IPS-15b (cell line): ENCODE results near the gene PGM3.

ENCODE experiments used
- H3K27me3 ChIP-seq: one replicate; pipeline ENCODE4 v1.6.1; 2013; ENCODE audit warnings: low read length; ENCODE audit not compliant: control insufficient read depth, insufficient read depth
- H3K36me3 ChIP-seq: one replicate; pipeline ENCODE4 v1.6.1; 2013; ENCODE audit warnings: low read length; ENCODE audit not compliant: control insufficient read depth, insufficient read depth
- H3K4me1 ChIP-seq: one replicate; pipeline ENCODE4 v1.6.1; 2013; ENCODE audit warnings: mild to moderate bottlenecking, low read length; ENCODE audit not compliant: control insufficient read depth, insufficient read depth
- H3K4me3 ChIP-seq: one replicate; pipeline ENCODE4 v1.5.1; 2013; ENCODE audit warnings: low read depth, low read length
- H3K9ac ChIP-seq: one replicate; pipeline ENCODE4 v1.6.1; 2013; ENCODE audit warnings: low read depth, mild to moderate bottlenecking, low read length
- H3K9me3 ChIP-seq: one replicate; pipeline ENCODE4 v1.6.1; 2013; ENCODE audit warnings: mild to moderate bottlenecking, low read length; ENCODE audit not compliant: control insufficient read depth, insufficient read depth

The PGM3 gene

DNA sequence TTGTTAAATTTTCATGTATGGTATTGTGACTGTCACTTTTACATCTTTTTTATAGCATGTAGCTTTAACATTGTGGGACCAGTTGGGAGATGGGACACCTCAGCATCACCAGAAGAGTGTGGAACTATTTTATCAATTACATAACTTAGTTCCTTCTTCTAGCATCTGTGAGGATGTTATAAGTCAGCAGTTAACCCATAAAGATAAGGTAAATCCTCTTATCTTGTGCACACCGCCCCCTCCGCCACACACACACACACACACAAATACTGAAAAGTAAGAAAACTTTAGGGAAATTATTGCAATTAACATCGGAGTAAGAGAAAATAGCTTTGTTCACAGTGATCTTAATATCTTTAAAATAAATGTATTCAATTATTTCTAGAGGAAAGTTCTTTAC lies 60.9 kb downstream of the PGM3 start:
- H3K9me3 ChIP-seq = no peaks in the 10 kb centered on the region
- H3K36me3 ChIP-seq = peaks cover under 1% of the 10 kb centered on the region
- no peak overlapping the region for H3K4me3 ChIP-seq
- peaks cover 2% of the 10 kb centered on the region for H3K4me1 ChIP-seq
- no peak overlapping the region for H3K9ac ChIP-seq
- no peaks in the 10 kb centered on the region for H3K27me3 ChIP-seq

DNA sequence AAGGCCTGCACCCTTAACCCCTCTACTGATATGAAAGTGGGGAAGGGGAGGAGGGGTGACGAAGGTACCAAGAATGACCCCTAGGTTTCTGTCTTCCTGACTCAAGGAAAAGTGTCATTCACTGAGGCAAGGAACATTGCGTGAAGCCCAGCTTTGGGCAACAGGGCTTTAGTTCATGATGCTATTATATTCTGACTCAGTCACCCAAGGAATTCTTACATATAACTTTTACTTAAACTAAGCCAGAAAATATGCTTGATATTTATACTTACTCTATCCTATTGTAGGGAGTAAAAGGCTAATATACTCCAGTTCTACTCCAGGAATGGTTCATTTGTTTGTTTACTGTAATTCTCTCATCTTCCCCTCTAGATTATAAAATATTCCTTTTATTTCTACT lies 65.1 kb downstream of the PGM3 start:
- Histone ChIP-seq H3K27me3 (no peaks in the 10 kb centered on the region), H3K4me3 (no peak overlapping the region), H3K4me1 (peaks cover 11% of the 10 kb centered on the region), H3K9me3 (no peaks in the 10 kb centered on the region), H3K36me3 (peaks cover 3% of the 10 kb centered on the region), H3K9ac (no peak overlapping the region)

- Histone ChIP-seq H3K4me1 (peaks cover 11% of the 10 kb centered on the region), H3K36me3 (peaks cover 3% of the 10 kb centered on the region), H3K4me3 (no peak overlapping the region), H3K9ac (no peak overlapping the region), H3K27me3 (no peaks in the 10 kb centered on the region), H3K9me3 (no peaks in the 10 kb centered on the region)
Observed at GRCh38 chr6:83127258-83127657, 65.8 kb downstream of the PGM3 start.

- Histone ChIP-seq H3K9ac (no peak overlapping the region), H3K4me3 (no peak overlapping the region), H3K4me1 (peaks cover 11% of the 10 kb centered on the region), H3K27me3 (no peaks in the 10 kb centered on the region), H3K9me3 (no peaks in the 10 kb centered on the region), H3K36me3 (peaks cover 3% of the 10 kb centered on the region)
Observed at GRCh38 chr6:83126807-83127206, 66.3 kb downstream of the PGM3 start.

DNA sequence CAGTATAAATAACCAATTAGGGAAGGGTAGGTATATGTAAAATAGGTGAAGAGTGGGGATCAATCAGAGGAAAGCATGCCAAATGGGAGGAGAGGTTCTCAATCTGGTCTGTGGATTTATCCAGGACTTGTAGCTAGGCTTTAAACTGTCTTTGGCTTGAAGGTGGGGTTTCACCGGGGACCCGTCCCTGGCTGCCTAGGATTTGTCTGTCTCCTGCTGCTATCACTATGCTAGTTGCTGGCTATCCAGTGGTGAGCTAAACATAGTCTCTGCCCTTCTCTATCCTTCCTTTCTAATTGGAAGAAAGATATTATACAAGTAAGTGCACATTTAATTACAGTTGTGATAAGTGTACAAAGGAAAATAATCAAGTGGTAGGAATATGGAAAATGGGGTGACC lies 66.8 kb downstream of the PGM3 start:
- Histone ChIP-seq H3K36me3 (peaks cover 3% of the 10 kb centered on the region), H3K27me3 (no peaks in the 10 kb centered on the region), H3K9ac (no peak overlapping the region), H3K4me3 (no peak overlapping the region), H3K4me1 (peaks cover 11% of the 10 kb centered on the region), H3K9me3 (no peaks in the 10 kb centered on the region)

DNA sequence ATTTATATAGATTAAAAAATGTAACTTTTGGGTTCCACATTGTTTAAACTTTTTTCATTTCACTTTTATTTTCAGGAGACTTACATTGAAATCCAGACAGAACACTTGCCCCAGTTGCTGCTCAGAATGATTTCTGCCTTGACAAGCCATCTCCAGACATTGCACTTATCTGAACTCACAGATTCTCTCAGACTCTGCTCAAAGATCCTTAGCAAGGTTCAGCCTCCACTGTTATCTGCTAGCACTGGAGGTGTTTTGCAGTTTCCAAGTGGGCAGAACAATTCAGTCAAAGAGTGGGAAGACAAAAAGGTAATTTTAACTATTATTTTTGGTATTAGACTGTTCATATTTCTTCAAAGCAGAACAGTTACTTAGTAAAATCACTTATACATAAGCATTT lies 67.6 kb downstream of the PGM3 start:
- H3K9me3 ChIP-seq = no peaks in the 10 kb centered on the region
- H3K9ac ChIP-seq = no peak overlapping the region
- H3K36me3 ChIP-seq = peaks cover 3% of the 10 kb centered on the region
- H3K4me1 ChIP-seq = peaks cover 11% of the 10 kb centered on the region
- H3K27me3 ChIP-seq = no peaks in the 10 kb centered on the region
- no peak overlapping the region for H3K4me3 ChIP-seq

DNA sequence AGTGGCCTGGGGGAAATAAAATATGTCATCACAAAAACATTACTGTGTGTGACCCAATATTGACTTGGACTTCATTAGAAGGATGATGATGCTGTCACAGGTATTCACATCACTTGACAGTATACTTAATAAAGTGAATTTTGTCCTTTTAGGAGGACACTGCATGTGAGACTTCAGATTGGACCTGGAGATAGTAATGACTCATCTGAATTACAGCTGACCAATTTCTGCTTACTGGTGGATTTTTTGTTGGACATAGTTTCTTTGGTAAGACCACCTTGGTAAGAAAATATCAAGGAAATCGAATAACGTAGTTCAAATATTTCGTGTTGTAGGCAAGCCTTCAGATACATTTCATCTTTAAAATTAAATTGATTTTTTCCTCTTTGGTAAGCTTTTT lies 68.5 kb downstream of the PGM3 start:
- Histone ChIP-seq H3K27me3 (no peaks in the 10 kb centered on the region), H3K4me3 (no peak overlapping the region), H3K36me3 (peaks cover 3% of the 10 kb centered on the region), H3K9ac (no peak overlapping the region), H3K9me3 (no peaks in the 10 kb centered on the region), H3K4me1 (peaks cover 11% of the 10 kb centered on the region)

GRCh38 chr6:83119742-83120300 lies 73.2 kb downstream of the PGM3 start:
- no peak overlapping the region for H3K9ac ChIP-seq
- H3K27me3 ChIP-seq = no peaks in the 10 kb centered on the region
- no peaks in the 10 kb centered on the region for H3K4me1 ChIP-seq
- no peaks in the 10 kb centered on the region for H3K9me3 ChIP-seq
- H3K4me3 ChIP-seq = no peak overlapping the region
- H3K36me3 ChIP-seq = no peaks in the 10 kb centered on the region

DNA sequence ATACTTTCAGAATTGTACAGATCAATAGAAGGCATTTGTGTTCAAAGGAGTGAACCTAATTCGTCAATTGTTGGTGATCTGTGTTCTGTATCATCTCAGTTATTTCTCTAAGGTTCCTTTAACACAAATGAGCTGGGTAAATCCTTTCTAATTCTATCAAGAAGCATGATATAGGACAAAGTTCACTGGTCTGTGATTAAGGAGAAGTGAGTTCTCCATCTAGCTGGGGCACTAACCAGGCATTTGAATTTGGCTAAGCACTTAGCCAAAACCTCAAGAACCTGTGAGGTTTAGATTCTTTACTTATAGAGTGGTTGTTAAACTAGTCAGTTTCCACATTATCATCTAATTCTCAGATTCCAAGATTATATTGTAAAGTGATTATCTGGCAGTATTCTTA lies 75.3 kb downstream of the PGM3 start:
- Histone ChIP-seq H3K4me1 (no peaks in the 10 kb centered on the region), H3K4me3 (no peak overlapping the region), H3K36me3 (peaks cover 2% of the 10 kb centered on the region), H3K27me3 (no peaks in the 10 kb centered on the region), H3K9me3 (no peaks in the 10 kb centered on the region), H3K9ac (no peak overlapping the region)
